Naive B cell (primary cell): ENCODE measurements around the gene VMO1. TPM values are rescaled to one million over a fixed set of nuclear protein-coding genes. Genes with fewer than 3 reads are reported as not detected.

Experiments used
- ATAC-seq, 2 donors: fragments of 150-1000 bp; cut with Tn5 transposase; 2 replicates each; pipeline ENCODE4 v1.10.0; 2021; ENCODE audit warnings: low read depth in 2 of 2, mild to moderate bottlenecking in 2 of 2, moderate library complexity in 2 of 2
- DNase-seq: peaks from one replicate; pipeline ENCODE4 v3.0.0; 2022
- H3K27ac Mint-ChIP-seq, 6 donors: one replicate each; pipeline ENCODE4 v1.8.0; 2020 to 2022; ENCODE audit warnings: mild to moderate bottlenecking in 6 of 6, mixed read lengths in 6 of 6, moderate library complexity in 5 of 6, inconsistent platforms in 2 of 6
- H3K27me3 Mint-ChIP-seq, 3 donors: one replicate each; pipeline ENCODE4 v1.8.0; 2021 to 2022; ENCODE audit warnings: mixed read lengths in 3 of 3, mild to moderate bottlenecking in 1 of 3
- H3K36me3 Mint-ChIP-seq, 2 donors: one replicate each; pipeline ENCODE4 v1.8.0; 2020 to 2022; ENCODE audit warnings: mixed read lengths in 2 of 2, inconsistent platforms in 1 of 2, mild to moderate bottlenecking in 1 of 2
- H3K4me1 Mint-ChIP-seq, 3 donors: one replicate each; pipeline ENCODE4 v1.8.0; 2020 to 2022; ENCODE audit warnings: mixed read lengths in 3 of 3, inconsistent platforms in 1 of 3, mild to moderate bottlenecking in 1 of 3, moderate library complexity in 1 of 3
- H3K4me3 Mint-ChIP-seq, 8 donors: one replicate each; pipeline ENCODE4 v1.8.0; 2020 to 2022; ENCODE audit warnings: mild to moderate bottlenecking in 8 of 8, mixed read lengths in 8 of 8, moderate library complexity in 8 of 8, inconsistent platforms in 2 of 8
- H3K9me3 Mint-ChIP-seq, 7 donors: one replicate each; pipeline ENCODE4 v1.8.0; 2020 to 2022; ENCODE audit warnings: mixed read lengths in 7 of 7, mild to moderate bottlenecking in 5 of 7, inconsistent platforms in 2 of 7, moderate library complexity in 1 of 7
- polyA plus RNA-seq, 6 donors: library from polyadenylated mRNA; unstranded; fragments of 300-500 nt; fragmentation: Illumina TruSeq; gene quantifications; one replicate each; pipeline ENCODE4 v1.2.3, GENCODE V29; 2021; ENCODE audit warnings: low read depth in 6 of 6

The VMO1 gene
- polyA plus RNA-seq, 6 donors from 2014 or later = not detected

GRCh38 chr17:4810696-4811290 lies 24.6 kb upstream of the VMO1 start:
- no peak for ATAC-seq
- Mint-ChIP-seq H3K27me3 (no peaks in the 10 kb centered on the region), H3K9me3 (no peaks in the 10 kb centered on the region), H3K4me1 (peaks cover 23 to 24% (median 23%) of the 10 kb centered on the region in 3 donors), H3K27ac (peak overlapping the region in 3 of 6 donors; percentile 11 to 96 (median 82)), H3K4me3 (peak overlapping the region in 2 of 8 donors; percentile 35 to 75), H3K36me3 (peaks cover 5 to 7% of the 10 kb centered on the region in 2 donors)
- DNase-seq = no peak

- Mint-ChIP-seq H3K4me1 (peaks cover 19 to 23% (median 21%) of the 10 kb centered on the region in 3 donors), H3K27ac (peak overlapping the region in 1 of 6 donors; percentile 59), H3K36me3 (peaks cover 5 to 7% of the 10 kb centered on the region in 2 donors), H3K4me3 (peak overlapping the region; percentile 77 to 89 (median 80)), H3K27me3 (no peaks in the 10 kb centered on the region), H3K9me3 (no peaks in the 10 kb centered on the region)
- ATAC-seq (no peak), DNase-seq (no peak)
Observed at GRCh38 chr17:4808378-4808767, 22.2 kb upstream of the VMO1 start.

GRCh38 chr17:4807605-4808377 lies 21.6 kb upstream of the VMO1 start:
- Mint-ChIP-seq H3K27me3 (no peaks in the 10 kb centered on the region), H3K9me3 (no peaks in the 10 kb centered on the region), H3K4me1 (peaks cover 19 to 23% (median 21%) of the 10 kb centered on the region in 3 donors), H3K36me3 (peaks cover 5 to 7% of the 10 kb centered on the region in 2 donors), H3K27ac (peak overlapping the region in 3 of 6 donors; percentile 15 to 61 (median 49)), H3K4me3 (peak overlapping the region; percentile 77 to 89 (median 80))
- no peak for ATAC-seq
- DNase-seq = no peak

- peak; percentile 87 for DNase-seq
- H3K36me3 Mint-ChIP-seq = peaks cover 5 to 7% of the 10 kb centered on the region in 2 donors
- H3K27ac Mint-ChIP-seq = peak within 1 kb of the TSS in 4 of 6 donors; percentile 34 to 69 (median 55)
Observed at GRCh38 chr17:4806777-4807604, 20.8 kb upstream of the VMO1 start, which contains the start of gene PLD2. Gene PLD2, plus strand, starts transcription at chr17:4807152. Its CDS starts 621 bp downstream, at chr17:4807773.

GRCh38 chr17:4806456-4806776 lies 20.3 kb upstream of the VMO1 start:
- DNase-seq = no peak
- H3K36me3 Mint-ChIP-seq = peaks cover 5 to 7% of the 10 kb centered on the region in 2 donors
- H3K27ac Mint-ChIP-seq = peak overlapping the region in 2 of 6 donors; percentile 9 to 69
- peak overlapping the region; percentile 65 to 90 (median 82) for H3K4me3 Mint-ChIP-seq
- H3K4me1 Mint-ChIP-seq = peaks cover 19 to 23% (median 21%) of the 10 kb centered on the region in 3 donors
- ATAC-seq = no peak
- H3K27me3 Mint-ChIP-seq = no peaks in the 10 kb centered on the region
- H3K9me3 Mint-ChIP-seq = no peaks in the 10 kb centered on the region

More at GRCh38 chr17:4806777-4807604, 20.8 kb upstream of the VMO1 start, which contains the start of gene PLD2:
- H3K9me3 Mint-ChIP-seq = no peaks in the 10 kb centered on the region
- peak within 1 kb of the TSS; percentile 77 to 90 (median 86) for H3K4me3 Mint-ChIP-seq
- ATAC-seq = peak; percentile 97 to 98
- H3K4me1 Mint-ChIP-seq = peaks cover 19 to 23% (median 21%) of the 10 kb centered on the region in 3 donors
- H3K27me3 Mint-ChIP-seq = no peaks in the 10 kb centered on the region

- Mint-ChIP-seq H3K27ac (no peak within 1 kb of the TSS), H3K27me3 (no peaks in the 10 kb centered on the region), H3K36me3 (no peaks in the 10 kb centered on the region), H3K9me3 (no peaks in the 10 kb centered on the region), H3K4me1 (peaks cover 0 to 10% (median 5%) of the 10 kb centered on the region in 3 donors), H3K4me3 (peak within 1 kb of the TSS in 2 of 8 donors; percentile 23 to 71)
- DNase-seq = no peak
- no peak for ATAC-seq
Observed at GRCh38 chr17:4802228-4802627, 16.1 kb upstream of the VMO1 start, which contains the start of gene C17orf114. Gene C17orf114, minus strand, starts transcription at chr17:4802328.

- Mint-ChIP-seq H3K27me3 (no peaks in the 10 kb centered on the region), H3K4me1 (peaks cover 12 to 18% (median 16%) of the 10 kb centered on the region in 3 donors), H3K9me3 (peaks cover 0 to 1% (median 0%) of the 10 kb centered on the region in 7 donors), H3K4me3 (peak overlapping the region in 1 of 8 donors; percentile 71), H3K27ac (peak overlapping the region in 3 of 6 donors; percentile 15 to 55 (median 42)), H3K36me3 (no peaks in the 10 kb centered on the region)
- ATAC-seq = no peak
- DNase-seq = no peak
Observed at GRCh38 chr17:4800462-4801196, 14.5 kb upstream of the VMO1 start.

- Mint-ChIP-seq H3K9me3 (peaks cover 0 to 1% (median 0%) of the 10 kb centered on the region in 7 donors), H3K4me3 (peak overlapping the region; percentile 92 to 100 (median 99)), H3K27me3 (peaks cover 0 to 9% (median 8%) of the 10 kb centered on the region in 3 donors), H3K27ac (peak overlapping the region in 4 of 6 donors; percentile 76 to 99 (median 96)), H3K36me3 (no peaks in the 10 kb centered on the region), H3K4me1 (peaks cover 13 to 19% (median 18%) of the 10 kb centered on the region in 3 donors)
- ATAC-seq (no peak), DNase-seq (no peak)
Observed at GRCh38 chr17:4796552-4796920, 10.4 kb upstream of the VMO1 start.

GRCh38 chr17:4795168-4795567 lies 9.0 kb upstream of the VMO1 start:
- H3K27me3 Mint-ChIP-seq = peaks cover 0 to 12% (median 8%) of the 10 kb centered on the region in 3 donors

GRCh38 chr17:4790705-4791088 lies 4.5 kb upstream of the VMO1 start:
- Mint-ChIP-seq H3K27ac (peak overlapping the region in 4 of 6 donors; percentile 7 to 70 (median 44)), H3K4me3 (peak overlapping the region; percentile 76 to 93 (median 86)), H3K4me1 (peaks cover 15 to 25% (median 20%) of the 10 kb centered on the region in 3 donors), H3K9me3 (peaks cover 0 to 1% (median 0%) of the 10 kb centered on the region in 7 donors), H3K27me3 (peaks cover 34 to 39% (median 35%) of the 10 kb centered on the region in 3 donors), H3K36me3 (no peaks in the 10 kb centered on the region)
- ATAC-seq (no peak), DNase-seq (no peak)

More at GRCh38 chr17:4795168-4795567, 9.0 kb upstream of the VMO1 start:
- Mint-ChIP-seq H3K27ac (peak overlapping the region in 1 of 6 donors; percentile 61), H3K4me3 (peak overlapping the region in 5 of 8 donors; percentile 35 to 100 (median 99)), H3K36me3 (no peaks in the 10 kb centered on the region), H3K9me3 (peaks cover 0 to 1% (median 0%) of the 10 kb centered on the region in 7 donors), H3K4me1 (peaks cover 19 to 22% (median 21%) of the 10 kb centered on the region in 3 donors)
- DNase-seq (no peak), ATAC-seq (no peak)

- Mint-ChIP-seq H3K27me3 (peaks cover 38 to 45% (median 41%) of the 10 kb centered on the region in 3 donors), H3K9me3 (peaks cover 0 to 1% (median 0%) of the 10 kb centered on the region in 7 donors), H3K27ac (peak overlapping the region in 5 of 6 donors; percentile 7 to 70 (median 39)), H3K4me1 (peaks cover 15 to 27% (median 23%) of the 10 kb centered on the region in 3 donors), H3K4me3 (peak overlapping the region; percentile 76 to 93 (median 86)), H3K36me3 (no peaks in the 10 kb centered on the region)
- ATAC-seq (peak; percentile 91 to 94), DNase-seq (peak; percentile 79)
Observed at GRCh38 chr17:4789951-4790704, 4.0 kb upstream of the VMO1 start.

GRCh38 chr17:4789701-4789950 lies 3.5 kb upstream of the VMO1 start:
- peak; percentile 49 to 52 for ATAC-seq
- DNase-seq = no peak
- Mint-ChIP-seq H3K27me3 (peaks cover 38 to 46% (median 41%) of the 10 kb centered on the region in 3 donors), H3K4me1 (peaks cover 15 to 30% (median 23%) of the 10 kb centered on the region in 3 donors), H3K4me3 (peak overlapping the region; percentile 75 to 89 (median 78)), H3K9me3 (peaks cover 0 to 1% (median 0%) of the 10 kb centered on the region in 7 donors), H3K36me3 (no peaks in the 10 kb centered on the region), H3K27ac (peak overlapping the region in 1 of 6 donors; percentile 42)
